Measurements from ENCODE around the gene GOLGA3. TPM values are rescaled to one million over a fixed set of nuclear protein-coding genes. Genes with fewer than 3 reads are reported as not detected.

GOLGA3 gene
- polyA plus RNA-seq, 4 donors, result 7.3 to 35.1 (median 15.5) TPM

DNA sequence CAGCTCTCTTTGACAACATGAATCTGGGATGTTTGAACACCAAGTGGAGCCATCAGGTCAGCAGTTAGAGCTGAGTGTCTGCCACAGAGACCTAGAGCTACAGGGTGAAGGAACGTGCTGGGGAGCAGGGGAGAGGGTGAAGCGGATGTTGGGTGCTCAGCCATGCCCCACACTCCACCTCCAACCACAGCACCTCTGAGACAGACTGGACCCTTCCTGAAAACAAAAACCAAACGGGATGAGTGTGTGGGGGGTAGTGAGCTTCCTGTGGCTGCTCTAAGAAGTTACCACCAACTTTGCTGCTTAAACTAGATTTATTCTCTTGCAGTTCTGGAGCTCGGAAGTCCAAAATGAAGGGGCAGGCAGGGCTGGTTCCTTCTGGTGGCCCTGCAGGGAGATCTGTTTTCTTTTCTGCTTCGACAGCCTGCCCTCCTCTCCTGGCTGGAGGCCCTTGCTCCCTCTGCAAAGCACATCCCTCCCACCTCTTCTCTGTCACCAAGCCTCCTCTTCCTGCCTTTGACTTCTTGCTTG, 5.6 kb upstream of the GOLGA3 start:
- Histone ChIP-seq H3K4me1 (ENCODE audit: control insufficient read depth in 3 of 3, insufficient read depth in 2 of 3, low read depth in 1 of 3, low read length in 2 of 3) (peaks cover 0 to 3% (median 2%) of the 10 kb centered on the region in 3 donors), H3K9me3 (ENCODE audit: control insufficient read depth in 2 of 2, insufficient read depth in 1 of 2, low read depth in 1 of 2, low read length in 1 of 2) (no peaks in the 10 kb centered on the region), H3K27me3 (ENCODE audit: control insufficient read depth in 3 of 3, insufficient read depth in 3 of 3, low read length in 3 of 3) (no peaks in the 10 kb centered on the region), H3K27ac (ENCODE audit: low read depth in 1 of 3, low read length in 2 of 3) (peak overlapping the region in 1 of 3 donors; percentile 22), H3K4me3 (ENCODE audit: low read depth in 1 of 3, low read length in 3 of 3) (no peak overlapping the region), H3K36me3 (ENCODE audit: control insufficient read depth in 3 of 3, insufficient read depth in 2 of 3, low read depth in 1 of 3, low read length in 3 of 3) (peaks cover 0 to 37% (median 3%) of the 10 kb centered on the region in 3 donors)
- WGBS, 3 donors, result 60 to 83% (median 68%) methylated on average over 5 of the region's 5 CpGs
- peak in 1 of 2 donors; percentile 15 for DNase-seq
- no peak for FAIRE-seq

DNA sequence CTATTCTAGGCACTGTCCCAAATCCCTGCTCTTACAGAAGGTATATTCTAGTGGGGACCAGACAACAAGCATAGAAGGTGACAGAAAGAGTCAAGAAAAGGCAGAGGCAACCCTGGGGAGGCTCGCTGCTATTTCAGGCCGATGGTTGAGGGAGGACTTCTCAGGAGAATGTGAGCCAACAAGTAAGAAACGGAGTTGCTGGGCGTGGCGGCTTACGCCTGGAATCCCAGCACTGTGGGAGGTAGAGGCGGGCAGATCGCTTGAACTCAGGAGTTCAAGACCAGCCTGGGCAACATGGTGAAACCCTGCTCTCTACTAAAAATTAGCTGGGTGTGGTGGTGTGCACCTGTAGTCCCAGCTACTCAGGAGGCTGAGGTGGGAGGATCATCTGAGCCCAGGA, 4.7 kb upstream of the GOLGA3 start:
- Histone ChIP-seq H3K27ac (ENCODE audit: low read depth in 1 of 3, low read length in 2 of 3) (no peak overlapping the region), H3K4me3 (ENCODE audit: low read depth in 1 of 3, low read length in 3 of 3) (no peak overlapping the region), H3K27me3 (ENCODE audit: control insufficient read depth in 3 of 3, insufficient read depth in 3 of 3, low read length in 3 of 3) (no peaks in the 10 kb centered on the region), H3K4me1 (ENCODE audit: control insufficient read depth in 3 of 3, insufficient read depth in 2 of 3, low read depth in 1 of 3, low read length in 2 of 3) (peaks cover 0 to 5% (median 2%) of the 10 kb centered on the region in 3 donors), H3K9me3 (ENCODE audit: control insufficient read depth in 2 of 2, insufficient read depth in 1 of 2, low read depth in 1 of 2, low read length in 1 of 2) (no peaks in the 10 kb centered on the region), H3K36me3 (ENCODE audit: control insufficient read depth in 3 of 3, insufficient read depth in 2 of 3, low read depth in 1 of 3, low read length in 3 of 3) (peaks cover 0 to 29% (median 3%) of the 10 kb centered on the region in 3 donors)
- 93 to 96% (median 94%) methylated on average over 8 of the region's 8 CpGs for WGBS, 3 donors
- no peak for FAIRE-seq
- no peak for DNase-seq

- Histone ChIP-seq H3K9me3 (ENCODE audit: control insufficient read depth in 2 of 2, insufficient read depth in 1 of 2, low read depth in 1 of 2, low read length in 1 of 2) (no peaks in the 10 kb centered on the region), H3K4me1 (ENCODE audit: control insufficient read depth in 3 of 3, insufficient read depth in 2 of 3, low read depth in 1 of 3, low read length in 2 of 3) (peaks cover 2 to 16% (median 2%) of the 10 kb centered on the region in 3 donors), H3K36me3 (ENCODE audit: control insufficient read depth in 3 of 3, insufficient read depth in 2 of 3, low read depth in 1 of 3, low read length in 3 of 3) (peaks cover under 1 to 27% (median under 1%) of the 10 kb centered on the region in 3 donors), H3K27ac (ENCODE audit: low read depth in 1 of 3, low read length in 2 of 3) (no peak overlapping the region), H3K4me3 (ENCODE audit: low read depth in 1 of 3, low read length in 3 of 3) (no peak overlapping the region), H3K27me3 (ENCODE audit: control insufficient read depth in 3 of 3, insufficient read depth in 3 of 3, low read length in 3 of 3) (no peaks in the 10 kb centered on the region)
- FAIRE-seq, result no peak
- no peak for DNase-seq
- WGBS, 3 donors, result 91 to 95% (median 94%) methylated on average over 11 of the region's 11 CpGs
These were observed 3.1 kb upstream of the GOLGA3 start for GRCh38 chr12:132831771-132832170.

GRCh38 chr12:132827763-132828703, 636 bp downstream of the GOLGA3 start:
- H3K27me3 ChIP-seq (ENCODE audit: control insufficient read depth in 3 of 3, insufficient read depth in 3 of 3, low read length in 3 of 3), result no peaks in the 10 kb centered on the region
- H3K4me1 ChIP-seq (ENCODE audit: control insufficient read depth in 3 of 3, insufficient read depth in 2 of 3, low read depth in 1 of 3, low read length in 2 of 3), result peaks cover 2 to 16% (median 2%) of the 10 kb centered on the region in 3 donors
- DNase-seq (peak; percentile 69 to 72), FAIRE-seq (no peak)
- H3K9me3 ChIP-seq (ENCODE audit: control insufficient read depth in 2 of 2, insufficient read depth in 1 of 2, low read depth in 1 of 2, low read length in 1 of 2), result no peaks in the 10 kb centered on the region
- peak overlapping the region; percentile 96 to 100 (median 98) for H3K27ac ChIP-seq (ENCODE audit: low read depth in 1 of 3, low read length in 2 of 3)
- H3K36me3 ChIP-seq (ENCODE audit: control insufficient read depth in 3 of 3, insufficient read depth in 2 of 3, low read depth in 1 of 3, low read length in 3 of 3), result peaks cover 0 to 35% (median 8%) of the 10 kb centered on the region in 3 donors
- 3 to 8% (median 5%) methylated on average over 47 to 59 of the region's 59 CpGs for WGBS, 3 donors
- peak overlapping the region; percentile 54 to 97 (median 96) for H3K4me3 ChIP-seq (ENCODE audit: low read depth in 1 of 3, low read length in 3 of 3)

DNA sequence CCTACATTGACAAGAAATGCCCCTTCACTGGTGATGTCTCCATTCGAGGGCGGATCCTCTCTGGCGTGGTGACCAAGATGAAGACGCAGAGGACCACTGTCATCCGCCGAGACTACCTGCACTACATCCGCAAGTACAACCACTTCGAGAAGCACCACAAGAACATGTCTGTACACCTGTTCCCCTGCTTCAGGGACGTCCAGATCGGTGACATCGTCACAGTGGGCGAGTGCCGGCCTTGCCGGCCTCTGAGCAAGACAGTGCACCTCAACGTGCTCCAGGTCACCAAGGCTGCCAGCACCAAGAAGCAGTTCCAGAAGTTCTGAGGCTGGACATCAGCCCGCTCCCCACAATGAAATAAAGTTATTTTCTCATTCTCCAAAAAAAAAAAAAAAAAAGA, 2.8 kb downstream of the GOLGA3 start:
- Histone ChIP-seq H3K4me1 (ENCODE audit: control insufficient read depth in 3 of 3, insufficient read depth in 2 of 3, low read depth in 1 of 3, low read length in 2 of 3) (peaks cover 2 to 16% (median 2%) of the 10 kb centered on the region in 3 donors), H3K4me3 (ENCODE audit: low read depth in 1 of 3, low read length in 3 of 3) (no peak overlapping the region), H3K27me3 (ENCODE audit: control insufficient read depth in 3 of 3, insufficient read depth in 3 of 3, low read length in 3 of 3) (no peaks in the 10 kb centered on the region), H3K27ac (ENCODE audit: low read depth in 1 of 3, low read length in 2 of 3) (no peak overlapping the region), H3K9me3 (ENCODE audit: control insufficient read depth in 2 of 2, insufficient read depth in 1 of 2, low read depth in 1 of 2, low read length in 1 of 2) (no peaks in the 10 kb centered on the region), H3K36me3 (ENCODE audit: control insufficient read depth in 3 of 3, insufficient read depth in 2 of 3, low read depth in 1 of 3, low read length in 3 of 3) (peaks cover 2 to 47% (median 8%) of the 10 kb centered on the region in 3 donors)
- no peak for DNase-seq
- FAIRE-seq, result no peak
- WGBS, 3 donors, result 92 to 95% (median 94%) methylated on average over 16 of the region's 16 CpGs

GRCh38 chr12:132825089-132825488, 3.6 kb downstream of the GOLGA3 start:
- DNase-seq (no peak), FAIRE-seq (no peak)
- Histone ChIP-seq H3K4me3 (ENCODE audit: low read depth in 1 of 3, low read length in 3 of 3) (no peak overlapping the region), H3K27me3 (ENCODE audit: control insufficient read depth in 3 of 3, insufficient read depth in 3 of 3, low read length in 3 of 3) (no peaks in the 10 kb centered on the region), H3K27ac (ENCODE audit: low read depth in 1 of 3, low read length in 2 of 3) (no peak overlapping the region), H3K9me3 (ENCODE audit: control insufficient read depth in 2 of 2, insufficient read depth in 1 of 2, low read depth in 1 of 2, low read length in 1 of 2) (no peaks in the 10 kb centered on the region), H3K36me3 (ENCODE audit: control insufficient read depth in 3 of 3, insufficient read depth in 2 of 3, low read depth in 1 of 3, low read length in 3 of 3) (peaks cover 2 to 52% (median 8%) of the 10 kb centered on the region in 3 donors), H3K4me1 (ENCODE audit: control insufficient read depth in 3 of 3, insufficient read depth in 2 of 3, low read depth in 1 of 3, low read length in 2 of 3) (peaks cover 2 to 16% (median 2%) of the 10 kb centered on the region in 3 donors)
- WGBS, 3 donors, result 94 to 96% (median 95%) methylated on average over 18 of the region's 18 CpGs

GRCh38 chr12:132824053-132824452, 4.6 kb downstream of the GOLGA3 start:
- Histone ChIP-seq H3K27ac (ENCODE audit: low read depth in 1 of 3, low read length in 2 of 3) (no peak overlapping the region), H3K4me1 (ENCODE audit: control insufficient read depth in 3 of 3, insufficient read depth in 2 of 3, low read depth in 1 of 3, low read length in 2 of 3) (peaks cover 0 to 11% (median 2%) of the 10 kb centered on the region in 3 donors), H3K36me3 (ENCODE audit: control insufficient read depth in 3 of 3, insufficient read depth in 2 of 3, low read depth in 1 of 3, low read length in 3 of 3) (peaks cover 5 to 61% (median 8%) of the 10 kb centered on the region in 3 donors), H3K27me3 (ENCODE audit: control insufficient read depth in 3 of 3, insufficient read depth in 3 of 3, low read length in 3 of 3) (no peaks in the 10 kb centered on the region), H3K9me3 (ENCODE audit: control insufficient read depth in 2 of 2, insufficient read depth in 1 of 2, low read depth in 1 of 2, low read length in 1 of 2) (no peaks in the 10 kb centered on the region), H3K4me3 (ENCODE audit: low read depth in 1 of 3, low read length in 3 of 3) (no peak overlapping the region)
- DNase-seq (peak in 1 of 2 donors; percentile 15), FAIRE-seq (no peak)
- WGBS, 3 donors, result 86 to 91% (median 87%) methylated on average over 7 of the region's 7 CpGs

DNA sequence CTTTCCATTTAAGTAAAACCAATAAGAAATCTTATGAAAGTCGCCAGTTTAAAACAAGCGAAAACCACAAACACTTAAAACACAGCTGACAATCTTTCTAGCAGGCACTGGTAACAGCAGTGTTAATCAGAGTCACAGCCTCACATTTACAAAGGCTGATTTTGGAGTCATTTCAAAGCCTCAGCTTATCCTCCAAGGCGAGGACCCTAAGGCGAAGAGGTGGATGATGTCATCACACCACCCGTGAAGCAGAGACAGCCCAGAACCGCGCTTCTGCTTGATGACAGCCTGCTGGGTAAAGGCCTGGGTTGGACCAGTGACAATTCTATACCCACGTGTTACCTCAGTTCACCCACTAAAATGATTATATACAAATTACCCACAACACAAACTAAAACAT, 10.1 kb downstream of the GOLGA3 start:
- Histone ChIP-seq H3K4me1 (ENCODE audit: control insufficient read depth in 3 of 3, insufficient read depth in 2 of 3, low read depth in 1 of 3, low read length in 2 of 3) (no peaks in the 10 kb centered on the region), H3K27me3 (ENCODE audit: control insufficient read depth in 3 of 3, insufficient read depth in 3 of 3, low read length in 3 of 3) (no peaks in the 10 kb centered on the region), H3K27ac (ENCODE audit: low read depth in 1 of 3, low read length in 2 of 3) (no peak overlapping the region), H3K4me3 (ENCODE audit: low read depth in 1 of 3, low read length in 3 of 3) (no peak overlapping the region), H3K9me3 (ENCODE audit: control insufficient read depth in 2 of 2, insufficient read depth in 1 of 2, low read depth in 1 of 2, low read length in 1 of 2) (no peaks in the 10 kb centered on the region), H3K36me3 (ENCODE audit: control insufficient read depth in 3 of 3, insufficient read depth in 2 of 3, low read depth in 1 of 3, low read length in 3 of 3) (peaks cover 17 to 73% (median 19%) of the 10 kb centered on the region in 3 donors)
- WGBS, 3 donors, result 90 to 94% (median 92%) methylated on average over 8 of the region's 8 CpGs
- DNase-seq, result no peak
- no peak for FAIRE-seq
